ENCODE measurements around the gene TTF2.
"Not testable (repeated sequence)": the region's sequence is repeated elsewhere in the genome, so short reads cannot be mapped to it uniquely, and the experiment has no call there.

Gene TTF2

DNA sequence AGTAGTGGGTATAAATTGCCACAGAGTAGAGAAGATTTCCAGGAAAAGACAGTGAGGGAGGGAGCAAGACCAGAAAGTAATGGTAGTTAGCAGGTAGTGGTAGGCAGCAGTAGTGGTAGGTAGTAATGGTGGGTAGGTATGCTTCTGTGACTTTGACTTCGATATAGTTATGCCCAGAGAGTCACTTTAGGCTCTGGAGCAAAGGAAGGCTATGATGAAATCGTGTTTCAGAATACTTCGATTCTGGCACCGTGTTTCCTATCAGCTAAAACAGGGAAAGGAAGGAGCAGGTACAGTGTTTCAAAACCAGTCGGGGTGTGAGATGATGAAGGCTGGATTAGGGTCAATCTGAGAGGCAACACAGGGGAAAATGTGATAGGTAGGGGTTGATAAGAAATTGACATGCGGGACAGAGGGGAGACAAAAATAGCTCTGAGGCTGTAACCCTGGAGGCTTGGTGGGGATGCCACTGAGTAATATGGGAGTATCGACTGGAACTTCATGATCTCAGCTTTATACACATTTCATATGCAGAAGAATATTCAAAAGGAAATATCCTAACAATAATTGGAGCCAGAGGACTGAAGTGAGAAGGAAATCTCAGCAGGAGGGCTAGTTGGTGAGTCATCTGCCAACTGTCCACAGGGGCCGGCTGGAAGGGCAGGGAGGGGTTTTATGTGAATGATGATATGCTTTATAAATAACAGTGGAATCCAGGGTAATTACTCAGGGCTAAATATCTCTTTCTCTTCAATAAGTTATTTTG is 86.6 kb downstream of the TTF2 start:
- in situ Hi-C loops (cut with HindIII; ENCODE audit: low sequenced_read_pairs), result no loop called here

DNA sequence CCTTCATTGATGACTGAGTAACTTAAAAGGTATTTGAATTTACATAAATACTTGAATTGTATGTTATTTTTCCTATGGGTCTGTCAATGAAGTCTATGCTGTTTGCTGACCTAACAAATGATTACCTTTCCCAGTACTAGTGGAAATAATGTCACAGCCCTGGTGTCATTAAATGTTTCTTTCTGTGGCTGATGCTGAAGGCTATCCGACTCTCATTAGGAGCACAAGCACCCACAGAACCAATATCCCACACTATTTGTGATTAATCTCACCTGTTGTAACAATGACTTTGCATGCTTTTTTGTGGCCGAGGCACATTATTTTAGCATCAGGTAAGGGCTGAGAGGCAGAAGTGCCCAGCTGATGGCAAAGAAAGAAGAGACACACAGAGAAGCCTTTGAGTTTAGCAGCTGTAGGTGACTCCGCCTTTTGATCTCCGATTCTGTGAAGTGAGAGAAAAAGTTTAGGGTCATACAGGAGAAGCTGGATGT is 87.3 kb downstream of the TTF2 start:
- in situ Hi-C loops (cut with HindIII; ENCODE audit: low sequenced_read_pairs), result no loop called here

DNA sequence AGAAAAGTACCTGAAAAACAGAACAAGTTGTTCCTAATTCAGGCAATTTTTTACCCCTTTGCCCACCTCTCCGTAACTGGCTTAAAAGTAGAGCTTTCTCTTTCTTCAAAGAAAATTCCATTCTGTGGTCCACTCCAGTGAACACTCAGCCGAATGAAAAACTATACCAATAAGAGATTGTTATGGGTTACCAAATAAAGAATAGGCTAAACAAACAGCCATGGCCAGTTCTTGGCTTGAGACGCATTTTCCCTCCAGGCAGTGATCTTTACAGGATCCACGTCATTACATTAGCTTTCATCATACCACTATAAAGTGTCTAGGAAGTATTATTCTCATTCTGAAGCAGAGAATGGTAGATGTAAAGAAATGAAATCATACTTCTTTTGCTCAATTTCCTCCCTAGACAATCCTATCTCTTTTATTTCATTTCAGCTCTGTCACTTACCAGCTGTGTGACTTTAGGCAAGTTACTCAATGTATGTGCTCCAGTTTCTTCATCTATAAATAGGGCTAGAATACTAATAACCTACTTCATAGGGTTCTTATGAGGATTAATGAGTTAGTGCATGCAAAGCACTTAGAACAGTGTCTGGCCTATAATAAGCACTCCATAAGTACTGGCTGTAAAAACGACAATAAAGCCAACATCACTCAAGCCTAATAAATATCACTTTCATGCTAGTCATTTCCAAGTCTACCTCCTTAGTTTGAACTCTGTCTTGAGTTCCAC is 87.9 kb downstream of the TTF2 start:
- in situ Hi-C loops (cut with HindIII; ENCODE audit: low sequenced_read_pairs), result no loop called here

DNA sequence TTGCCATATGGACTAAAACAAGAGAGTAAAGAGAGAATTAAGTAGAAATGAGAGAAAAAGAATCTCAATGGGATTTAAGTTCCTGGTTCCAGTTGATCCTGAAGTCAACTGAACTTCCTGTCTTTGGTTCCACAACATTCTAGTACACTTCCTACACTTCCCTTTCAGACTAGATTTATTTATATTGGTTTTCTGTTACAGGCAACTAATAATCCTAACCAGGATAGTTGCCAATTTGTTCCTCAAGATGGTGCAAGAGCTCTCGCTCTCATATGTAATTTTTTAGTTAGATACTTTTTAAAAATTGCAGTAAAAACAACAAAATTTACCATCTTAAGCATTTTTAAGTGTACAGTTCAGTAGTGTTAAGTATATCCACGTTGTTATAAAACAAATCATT is 90.2 kb downstream of the TTF2 start:
- in situ Hi-C loops (cut with HindIII; ENCODE audit: low sequenced_read_pairs), result no loop called here

DNA sequence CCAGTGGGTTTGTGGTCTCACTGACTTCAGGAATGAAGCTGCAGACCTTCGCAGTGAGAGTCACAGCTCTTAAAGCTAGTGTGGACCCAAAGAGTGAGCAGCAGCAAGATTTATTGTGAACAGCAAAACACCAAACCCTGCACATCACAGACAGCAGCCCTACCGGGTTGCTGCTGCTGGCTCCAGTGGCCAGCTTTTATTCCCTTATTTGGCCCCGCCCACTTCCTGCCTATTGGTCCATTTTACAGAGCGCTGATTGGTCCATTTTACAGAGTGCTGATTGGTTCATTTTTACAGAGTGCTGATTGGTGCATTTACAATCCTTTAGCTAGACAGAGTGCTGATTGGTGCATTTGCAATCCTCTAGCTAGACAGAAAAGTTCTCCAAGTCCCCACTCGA is 91.2 kb downstream of the TTF2 start:
- in situ Hi-C loops (cut with HindIII; ENCODE audit: low sequenced_read_pairs), result not testable (repeated sequence)
